Measurements from ENCODE around the gene DDR2.
A peak's percentile ranks its signal among the peaks of the same experiment; 100 is the strongest.
"Not testable (repeated sequence)": the region's sequence is repeated elsewhere in the genome, so short reads cannot be mapped to it uniquely, and the experiment has no call there.

DDR2 gene

GRCh38 chr1:162756523-162756922, 124.3 kb downstream of the DDR2 start:
- no peak for DNase-seq

- no peak for DNase-seq
Observed at GRCh38 chr1:162757476-162757875, 125.2 kb downstream of the DDR2 start.

- no peak for DNase-seq
Observed at GRCh38 chr1:162765788-162766187, 133.5 kb downstream of the DDR2 start.

- no peak for DNase-seq
Observed at GRCh38 chr1:162772571-162773154, 140.4 kb downstream of the DDR2 start.

GRCh38 chr1:162774007-162774406, 141.7 kb downstream of the DDR2 start:
- no peak for DNase-seq

GRCh38 chr1:162779043-162779442, 146.8 kb downstream of the DDR2 start:
- DNase-seq, result no peak

GRCh38 chr1:162782671-162783070, 150.4 kb downstream of the DDR2 start:
- DNase-seq, result no peak

GRCh38 chr1:162784926-162785325, 152.7 kb downstream of the DDR2 start:
- DNase-seq, result not testable (repeated sequence)

- not testable (repeated sequence) for DNase-seq
Observed at GRCh38 chr1:162788783-162789182, 156.5 kb downstream of the DDR2 start.

GRCh38 chr1:162790303-162790984, 158.2 kb downstream of the DDR2 start, which contains the start of gene HSD17B7:
Gene HSD17B7, plus strand, starts transcription at chr1:162790702. Its CDS starts 99 bp downstream, at chr1:162790801.
- peak; percentile 13 to 92 (median 81) for DNase-seq

GRCh38 chr1:162790985-162791357, 158.7 kb downstream of the DDR2 start:
- peak in 2 of 51 donors; percentile 1 to 10 for DNase-seq

- not testable (repeated sequence) for DNase-seq
Observed at GRCh38 chr1:162794284-162794683, 162.0 kb downstream of the DDR2 start.

- not testable (repeated sequence) for DNase-seq
Observed at GRCh38 chr1:162796617-162797279, 164.5 kb downstream of the DDR2 start.

- DNase-seq, result peak in 23 of 51 donors; percentile 2 to 51 (median 23)
Observed at GRCh38 chr1:162799995-162800830, 167.9 kb downstream of the DDR2 start.

- DNase-seq, result not testable (repeated sequence)
Observed at GRCh38 chr1:162807503-162807902, 175.2 kb downstream of the DDR2 start.

- not testable (repeated sequence) for DNase-seq
Observed at GRCh38 chr1:162812357-162812756, 180.1 kb downstream of the DDR2 start.

GRCh38 chr1:162818136-162818535, 185.9 kb downstream of the DDR2 start:
- not testable (repeated sequence) for DNase-seq

- not testable (repeated sequence) for DNase-seq
Observed at GRCh38 chr1:162818666-162819065, 186.4 kb downstream of the DDR2 start.

- peak in 32 of 51 donors; percentile 2 to 60 (median 18) for DNase-seq
Observed at GRCh38 chr1:162822391-162823200, 190.3 kb downstream of the DDR2 start.

- no peak for DNase-seq
Observed at GRCh38 chr1:162823231-162823630, 191.0 kb downstream of the DDR2 start.
